Muscle layer of colon (tissue), 2 donors: ENCODE measurements around the gene DYNC1I1.

Experiments
- H3K27ac ChIP-seq: one replicate; pipeline ENCODE4 v1.7.0; 2013; ENCODE audit warnings: low read depth, mild to moderate bottlenecking, low read length, moderate library complexity
- H3K27me3 ChIP-seq, 2 donors: one replicate each; pipeline ENCODE4 v1.7.0; 2013; ENCODE audit warnings: low read length in 2 of 2, mild to moderate bottlenecking in 2 of 2; ENCODE audit not compliant: insufficient read depth in 2 of 2, control insufficient read depth in 1 of 2
- H3K36me3 ChIP-seq: one replicate; pipeline ENCODE4 v1.7.0; 2013; ENCODE audit warnings: mild to moderate bottlenecking, low read length; ENCODE audit not compliant: insufficient read depth
- H3K4me1 ChIP-seq: one replicate; pipeline ENCODE4 v1.7.0; 2013; ENCODE audit warnings: mild to moderate bottlenecking, low read length; ENCODE audit not compliant: insufficient read depth
- H3K4me3 ChIP-seq, 2 donors: one replicate each; pipeline ENCODE4 v1.7.0; 2013; ENCODE audit warnings: low read length in 2 of 2, low read depth in 1 of 2, mild to moderate bottlenecking in 1 of 2, moderate library complexity in 1 of 2
- H3K9ac ChIP-seq: one replicate; pipeline ENCODE4 v1.7.0; 2013; ENCODE audit warnings: low read length
- H3K9me3 ChIP-seq: one replicate; pipeline ENCODE4 v1.7.0; 2013; ENCODE audit warnings: mild to moderate bottlenecking, low read length
- donor health status: abdominal sarcoma.
- donor health status: Adenocarcinoma of cecum.

DYNC1I1 gene

DNA sequence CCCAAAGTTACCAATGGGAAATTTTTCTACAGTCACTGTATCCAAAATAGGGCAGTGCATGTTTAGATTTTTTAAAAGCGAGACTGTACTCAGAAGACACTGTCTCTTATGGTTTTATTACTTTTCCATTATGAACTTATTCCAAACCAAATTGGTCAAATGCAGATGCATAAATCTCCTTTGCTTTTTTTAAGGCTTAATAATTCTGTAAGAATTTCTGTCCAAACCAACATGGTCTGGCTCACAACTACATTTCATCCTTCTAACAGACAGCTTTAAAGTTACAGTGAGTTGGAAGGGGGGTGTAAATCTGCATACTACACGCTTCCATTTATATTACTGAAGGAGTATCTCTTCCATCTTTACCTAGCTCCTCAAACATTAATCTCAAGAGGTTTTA lies 350.4 kb downstream of the DYNC1I1 start:
- Histone ChIP-seq H3K9me3 (no peaks in the 10 kb centered on the region), H3K36me3 (peaks cover 9% of the 10 kb centered on the region), H3K4me1 (no peaks in the 10 kb centered on the region), H3K27ac (no peak overlapping the region), H3K27me3 (no peaks in the 10 kb centered on the region), H3K9ac (no peak overlapping the region), H3K4me3 (no peak overlapping the region)

DNA sequence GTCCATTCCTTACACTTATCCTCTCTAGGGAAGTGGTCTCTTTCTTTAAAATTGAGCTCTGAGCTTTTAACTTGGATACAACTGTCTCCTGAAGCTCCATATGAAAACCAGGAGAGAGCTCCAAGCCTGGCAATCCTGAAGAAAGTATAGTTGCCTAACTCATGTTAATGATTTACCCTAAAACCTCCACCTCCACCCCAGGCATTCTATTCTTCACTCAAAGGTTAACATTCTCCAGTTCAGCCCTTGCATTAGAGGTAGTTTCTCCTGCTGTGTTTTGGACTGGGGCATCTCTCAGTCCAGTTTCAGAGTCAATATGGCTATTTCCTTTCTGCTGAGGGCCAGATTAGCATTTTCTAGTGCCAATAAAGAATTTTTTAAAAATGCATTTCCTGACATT lies 354.0 kb downstream of the DYNC1I1 start:
- Histone ChIP-seq H3K4me1 (no peaks in the 10 kb centered on the region), H3K9ac (no peak overlapping the region), H3K4me3 (no peak overlapping the region), H3K9me3 (no peaks in the 10 kb centered on the region), H3K27ac (no peak overlapping the region), H3K27me3 (no peaks in the 10 kb centered on the region), H3K36me3 (peaks cover 15% of the 10 kb centered on the region)

DNA sequence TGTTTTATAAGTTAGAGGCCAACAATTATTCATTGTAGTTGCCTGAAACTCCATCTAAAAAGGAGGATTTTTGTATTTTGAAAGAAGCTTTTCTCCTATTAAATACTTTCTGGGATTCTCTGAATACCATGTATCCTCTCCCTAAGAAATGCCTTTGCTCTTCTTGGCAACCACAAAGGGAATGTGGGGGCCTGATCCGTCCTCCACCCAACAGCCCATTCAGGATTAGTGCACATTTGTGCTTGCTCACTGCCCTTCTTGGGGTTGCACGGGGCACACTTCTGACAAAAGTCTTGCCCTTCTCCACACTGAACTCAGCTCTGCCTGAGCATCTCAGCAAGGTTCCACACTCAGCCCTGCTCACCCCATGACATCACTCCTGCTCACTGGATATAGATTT lies 355.4 kb downstream of the DYNC1I1 start:
- no peak overlapping the region for H3K27ac ChIP-seq
- H3K9me3 ChIP-seq = no peaks in the 10 kb centered on the region
- H3K4me1 ChIP-seq = no peaks in the 10 kb centered on the region
- H3K4me3 ChIP-seq = no peak overlapping the region
- no peak overlapping the region for H3K9ac ChIP-seq
- H3K36me3 ChIP-seq = peaks cover 23% of the 10 kb centered on the region
- no peaks in the 10 kb centered on the region for H3K27me3 ChIP-seq

DNA sequence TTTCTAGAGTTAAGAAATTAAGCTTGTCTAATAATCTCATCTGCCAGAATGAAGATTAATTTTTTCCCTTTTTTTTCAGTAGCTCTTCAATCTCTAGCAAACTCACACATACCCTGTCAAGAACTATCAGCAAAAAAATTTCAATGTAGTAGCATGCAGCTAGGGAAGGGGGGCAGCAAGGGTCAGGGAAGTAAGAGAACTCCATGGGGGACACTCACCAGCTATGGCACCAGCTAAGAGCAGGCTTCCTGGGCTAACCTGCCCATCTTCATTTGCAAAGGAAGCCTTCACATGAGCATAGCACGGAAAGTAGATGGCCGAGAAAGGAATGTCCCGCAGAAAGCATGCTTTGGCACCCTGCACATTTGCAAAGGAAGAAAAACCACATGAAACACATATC lies 359.2 kb downstream of the DYNC1I1 start:
- Histone ChIP-seq H3K27ac (no peak overlapping the region), H3K4me3 (no peak overlapping the region), H3K36me3 (peaks cover 27% of the 10 kb centered on the region), H3K9ac (no peak overlapping the region), H3K4me1 (no peaks in the 10 kb centered on the region), H3K27me3 (no peaks in the 10 kb centered on the region), H3K9me3 (no peaks in the 10 kb centered on the region)

DNA sequence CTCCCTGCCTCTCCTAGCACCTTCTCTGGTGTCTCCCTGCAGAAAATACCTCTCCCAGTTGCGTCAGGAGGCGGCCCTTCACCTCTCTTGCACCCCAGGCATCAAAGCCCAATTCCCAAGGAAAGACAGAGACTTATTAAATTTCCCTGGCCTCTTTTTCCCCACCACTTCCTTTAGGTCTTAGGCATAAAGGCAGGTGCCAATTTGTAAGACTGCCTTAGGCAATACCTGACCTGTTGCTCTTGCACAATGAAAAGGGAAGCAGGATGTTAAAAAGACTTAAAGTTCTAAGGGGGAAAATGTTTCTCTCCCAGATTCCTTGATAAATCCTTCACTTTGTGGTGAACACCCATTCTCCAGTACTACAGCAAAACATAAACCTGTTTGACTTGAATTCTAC lies 362.9 kb downstream of the DYNC1I1 start:
- Histone ChIP-seq H3K27ac (no peak overlapping the region), H3K36me3 (peaks cover 22% of the 10 kb centered on the region), H3K27me3 (no peaks in the 10 kb centered on the region), H3K9ac (no peak overlapping the region), H3K4me1 (no peaks in the 10 kb centered on the region), H3K9me3 (no peaks in the 10 kb centered on the region), H3K4me3 (no peak overlapping the region)

DNA sequence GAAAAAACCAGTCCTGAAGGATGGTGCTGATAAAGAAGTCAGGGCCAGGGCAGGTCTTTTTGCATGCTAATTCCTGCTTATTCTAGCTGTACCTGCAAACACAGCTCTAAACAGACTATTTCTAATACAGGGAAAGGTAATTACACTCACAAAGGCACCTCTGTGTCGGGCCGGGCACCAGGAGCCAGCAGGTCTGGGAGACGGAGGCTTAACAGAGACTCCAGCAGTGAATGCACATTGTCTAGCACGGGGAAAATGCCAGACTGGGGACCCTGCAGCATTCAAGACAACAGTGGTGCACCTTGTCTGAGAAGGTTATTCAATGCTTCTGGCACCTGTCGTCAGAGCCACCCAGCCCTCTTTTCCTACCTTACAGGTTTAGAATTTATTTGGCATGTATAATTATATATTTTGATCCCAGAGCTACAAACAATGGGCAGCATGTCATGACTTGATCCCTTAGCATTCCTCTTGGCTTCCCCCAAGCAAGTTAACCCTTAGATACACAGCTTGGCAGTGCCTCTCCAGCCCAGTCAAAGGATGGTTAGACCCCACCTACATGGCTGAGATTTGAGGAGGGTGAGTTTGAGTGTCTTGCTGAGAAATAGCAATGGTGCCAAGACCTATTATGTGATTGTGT lies 364.4 kb downstream of the DYNC1I1 start:
- no peak overlapping the region for H3K4me3 ChIP-seq
- H3K9ac ChIP-seq = no peak overlapping the region
- H3K36me3 ChIP-seq = peaks cover 10% of the 10 kb centered on the region
- H3K27me3 ChIP-seq = no peaks in the 10 kb centered on the region
- no peaks in the 10 kb centered on the region for H3K9me3 ChIP-seq
- H3K4me1 ChIP-seq = no peaks in the 10 kb centered on the region
- H3K27ac ChIP-seq = no peak overlapping the region

DNA sequence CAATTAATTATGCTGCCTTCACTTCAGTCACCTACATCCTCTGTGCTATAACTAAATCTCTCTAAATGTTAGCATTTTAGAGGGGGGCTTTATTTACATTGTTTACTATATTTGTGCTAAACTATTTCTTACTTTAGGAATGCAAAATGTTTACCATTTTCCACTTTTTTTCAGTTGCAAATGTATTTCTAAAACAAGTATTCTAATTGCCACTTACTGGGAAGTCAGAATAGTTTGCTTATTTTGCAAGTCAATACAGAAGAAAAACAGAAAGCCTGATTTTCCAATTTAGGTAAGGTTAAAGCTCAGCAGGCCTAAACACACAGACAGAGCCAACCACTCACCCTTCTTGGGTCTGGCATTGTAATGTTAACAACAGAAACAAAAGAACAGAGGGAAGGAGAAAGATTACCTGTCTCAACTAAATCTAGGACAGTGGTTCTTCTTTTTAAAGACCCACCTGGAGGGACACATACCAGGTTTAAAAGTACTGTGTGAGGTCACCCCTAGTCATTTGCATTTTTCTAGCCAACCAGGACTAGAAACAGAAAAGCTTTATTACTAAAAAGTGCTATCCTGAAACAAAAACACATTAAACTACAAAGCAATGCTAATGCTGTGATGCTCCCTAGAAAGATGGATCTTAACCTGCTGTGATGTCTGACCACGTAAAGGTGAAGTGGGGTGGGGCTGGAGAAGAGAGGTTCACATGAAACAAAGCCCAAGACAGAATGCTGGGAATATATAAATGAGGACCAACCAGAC lies 371.3 kb downstream of the DYNC1I1 start:
- no peaks in the 10 kb centered on the region for H3K27me3 ChIP-seq
- H3K4me3 ChIP-seq = no peak overlapping the region
- H3K9ac ChIP-seq = no peak overlapping the region
- no peak overlapping the region for H3K27ac ChIP-seq
- no peaks in the 10 kb centered on the region for H3K4me1 ChIP-seq
- no peaks in the 10 kb centered on the region for H3K9me3 ChIP-seq
- peaks cover 16% of the 10 kb centered on the region for H3K36me3 ChIP-seq

DNA sequence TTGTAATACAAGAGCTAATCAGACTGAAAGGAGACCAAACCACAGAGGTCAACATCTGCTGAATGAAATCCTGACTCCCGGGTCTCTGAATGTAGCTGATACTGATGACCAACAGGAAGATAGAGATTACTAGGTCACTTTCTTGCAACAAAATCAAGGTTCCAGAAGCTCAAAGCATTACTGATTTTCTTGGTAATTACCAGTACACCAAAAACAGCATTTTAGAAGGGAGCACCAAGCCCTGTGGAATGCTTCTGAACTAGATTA lies 371.8 kb downstream of the DYNC1I1 start:
- H3K9me3 ChIP-seq = no peaks in the 10 kb centered on the region
- H3K4me3 ChIP-seq = no peak overlapping the region
- no peaks in the 10 kb centered on the region for H3K4me1 ChIP-seq
- H3K27ac ChIP-seq = no peak overlapping the region
- no peak overlapping the region for H3K9ac ChIP-seq
- H3K27me3 ChIP-seq = no peaks in the 10 kb centered on the region
- H3K36me3 ChIP-seq = peaks cover 16% of the 10 kb centered on the region
